Mesothelial cell of epicardium (in vitro differentiated cells): ENCODE data around the gene APBA1. TPM values are rescaled to one million over a fixed set of nuclear protein-coding genes. Genes with fewer than 3 reads are reported as not detected.
A peak's percentile ranks its signal among the peaks of the same experiment; 100 is the strongest.

Source experiments
- DNase-seq, 2 experiments: peaks; one replicate each; pipeline ENCODE4 v3.0.0; 2021; ENCODE audit warnings: low spot score in 2 of 2; ENCODE audit not compliant: unreplicated experiment in 2 of 2
- H3K27ac Mint-ChIP-seq: 2 replicates; pipeline ENCODE4 v1.8.0; 2021; ENCODE audit warnings: mixed read lengths
- H3K27me3 Mint-ChIP-seq: 2 replicates; pipeline ENCODE4 v1.8.0; 2021; ENCODE audit warnings: low read depth, mixed read lengths
- H3K36me3 Mint-ChIP-seq: 2 replicates; pipeline ENCODE4 v1.8.0; 2021; ENCODE audit warnings: mixed read lengths
- H3K4me1 Mint-ChIP-seq: 2 replicates; pipeline ENCODE4 v1.8.0; 2021; ENCODE audit warnings: mixed read lengths
- H3K4me3 Mint-ChIP-seq: 2 replicates; pipeline ENCODE4 v1.8.0; 2021; ENCODE audit warnings: mild to moderate bottlenecking, moderate library complexity, mixed read lengths
- H3K9me3 Mint-ChIP-seq: 2 replicates; pipeline ENCODE4 v1.8.0; 2021; ENCODE audit warnings: mixed read lengths
- total RNA-seq: library from RNA; stranded (reverse); gene quantifications from 3 replicates; pipeline ENCODE4 v1.2.1, GENCODE V29; 2021
- TF ChIP-seq, protein P1 (sequence below): fragments of 200-600 bp; sonication (generic); IDR thresholded peaks from one replicate; pipeline ENCODE4 v1.5.0; 2021; ENCODE audit warnings: antibody characterized with exemption; ENCODE audit not compliant: unreplicated experiment

The APBA1 gene
- total RNA-seq, 1 donor from 2014 or later, result 18.4 TPM

DNA sequence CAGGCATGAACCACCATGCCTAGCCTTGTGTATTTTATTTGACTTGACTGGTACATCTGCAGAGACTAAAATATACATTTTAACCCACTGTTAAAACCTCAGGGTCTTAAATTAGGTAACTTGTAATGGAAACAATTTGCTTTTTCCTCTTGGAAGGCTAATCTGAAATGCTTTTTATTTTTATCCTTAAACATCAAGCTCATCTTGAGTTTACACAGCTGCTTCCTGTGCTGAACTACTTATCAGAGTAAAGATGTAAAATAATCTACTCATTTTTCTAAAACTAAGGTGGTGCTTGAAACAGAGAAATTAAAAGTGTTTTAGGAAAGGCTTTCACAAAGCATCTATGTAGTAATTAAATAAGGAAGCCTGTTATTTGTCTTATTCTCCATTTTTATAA is 203.0 kb downstream of the APBA1 start:
- TF ChIP-seq, protein P1, sequence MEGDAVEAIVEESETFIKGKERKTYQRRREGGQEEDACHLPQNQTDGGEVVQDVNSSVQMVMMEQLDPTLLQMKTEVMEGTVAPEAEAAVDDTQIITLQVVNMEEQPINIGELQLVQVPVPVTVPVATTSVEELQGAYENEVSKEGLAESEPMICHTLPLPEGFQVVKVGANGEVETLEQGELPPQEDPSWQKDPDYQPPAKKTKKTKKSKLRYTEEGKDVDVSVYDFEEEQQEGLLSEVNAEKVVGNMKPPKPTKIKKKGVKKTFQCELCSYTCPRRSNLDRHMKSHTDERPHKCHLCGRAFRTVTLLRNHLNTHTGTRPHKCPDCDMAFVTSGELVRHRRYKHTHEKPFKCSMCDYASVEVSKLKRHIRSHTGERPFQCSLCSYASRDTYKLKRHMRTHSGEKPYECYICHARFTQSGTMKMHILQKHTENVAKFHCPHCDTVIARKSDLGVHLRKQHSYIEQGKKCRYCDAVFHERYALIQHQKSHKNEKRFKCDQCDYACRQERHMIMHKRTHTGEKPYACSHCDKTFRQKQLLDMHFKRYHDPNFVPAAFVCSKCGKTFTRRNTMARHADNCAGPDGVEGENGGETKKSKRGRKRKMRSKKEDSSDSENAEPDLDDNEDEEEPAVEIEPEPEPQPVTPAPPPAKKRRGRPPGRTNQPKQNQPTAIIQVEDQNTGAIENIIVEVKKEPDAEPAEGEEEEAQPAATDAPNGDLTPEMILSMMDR, result no peak
- Mint-ChIP-seq H3K36me3 (no peaks in the 10 kb centered on the region), H3K27ac (peak overlapping the region; percentile 4), H3K4me3 (no peak overlapping the region), H3K9me3 (no peaks in the 10 kb centered on the region), H3K4me1 (peaks cover 18% of the 10 kb centered on the region), H3K27me3 (no peaks in the 10 kb centered on the region)
- DNase-seq, result no peak

DNA sequence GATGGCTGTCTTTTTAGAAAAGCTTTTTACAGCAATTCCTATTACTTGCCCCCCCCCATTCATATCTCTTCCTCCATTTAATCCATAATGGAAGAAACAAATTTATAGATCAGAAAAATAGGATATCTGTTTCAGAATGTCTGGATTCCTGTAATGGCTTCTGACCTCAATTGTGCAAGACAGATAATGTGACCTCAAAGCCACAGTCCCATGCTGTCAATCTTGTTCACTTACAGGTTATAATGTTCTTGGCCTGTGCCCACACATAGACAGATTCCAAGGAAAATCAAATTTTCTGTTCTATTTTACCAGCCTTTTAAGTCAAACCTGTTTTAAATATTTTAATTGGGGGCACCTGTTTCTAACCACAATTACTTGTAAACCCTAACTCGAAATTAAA is 203.8 kb downstream of the APBA1 start:
- H3K27me3 Mint-ChIP-seq, result no peaks in the 10 kb centered on the region

DNA sequence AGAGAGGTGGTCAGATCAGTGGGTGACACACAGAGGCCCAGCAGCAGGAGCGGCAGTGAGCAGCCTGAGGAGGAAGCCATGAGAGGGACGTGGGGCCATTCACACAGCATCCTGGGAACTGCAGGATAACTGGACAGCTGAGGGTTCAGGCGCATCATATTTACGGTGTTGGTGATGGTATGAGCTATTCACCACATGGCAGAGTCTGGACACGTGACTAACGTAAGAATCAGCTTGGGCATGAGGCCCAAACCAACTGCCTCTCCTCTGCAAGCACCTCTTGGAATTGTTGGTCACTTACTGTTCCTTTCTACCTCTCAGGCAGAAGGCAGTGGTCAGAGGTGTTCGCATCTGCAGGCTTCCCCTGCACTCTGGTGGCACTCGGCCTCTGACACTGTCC is 206.0 kb downstream of the APBA1 start:
- TF ChIP-seq, protein P1, result no peak
- no peaks in the 10 kb centered on the region for H3K27me3 Mint-ChIP-seq
- DNase-seq, result no peak
- no peak overlapping the region for H3K4me3 Mint-ChIP-seq
- H3K4me1 Mint-ChIP-seq, result peaks cover 1% of the 10 kb centered on the region
- H3K9me3 Mint-ChIP-seq, result no peaks in the 10 kb centered on the region
- no peaks in the 10 kb centered on the region for H3K36me3 Mint-ChIP-seq
- no peak overlapping the region for H3K27ac Mint-ChIP-seq

More for the DNA sequence above, 203.8 kb downstream of the APBA1 start:
- no peak overlapping the region for H3K27ac Mint-ChIP-seq
- no peaks in the 10 kb centered on the region for H3K9me3 Mint-ChIP-seq
- peaks cover 18% of the 10 kb centered on the region for H3K4me1 Mint-ChIP-seq
- no peaks in the 10 kb centered on the region for H3K36me3 Mint-ChIP-seq
- TF ChIP-seq, protein P1, result no peak
- no peak overlapping the region for H3K4me3 Mint-ChIP-seq
- no peak for DNase-seq

DNA sequence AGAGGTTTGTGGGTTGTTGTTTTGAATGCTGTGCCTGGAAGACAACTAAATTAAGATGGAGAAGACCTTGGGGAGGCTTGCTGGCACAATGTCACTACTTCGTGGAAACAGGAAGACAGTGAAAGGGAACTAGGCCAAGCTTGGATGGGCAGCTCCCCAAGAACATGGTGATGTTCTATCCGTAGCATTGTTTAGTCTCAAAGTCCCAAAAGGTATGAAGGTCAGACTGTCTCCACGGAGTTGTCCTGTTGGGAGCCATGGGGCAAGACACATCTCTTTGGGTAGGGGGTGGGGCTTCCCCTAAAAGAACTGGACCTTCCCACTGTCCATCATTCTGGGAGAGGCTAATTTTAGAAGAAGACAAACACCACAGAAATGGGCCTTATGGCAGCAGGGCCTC is 206.7 kb downstream of the APBA1 start:
- H3K36me3 Mint-ChIP-seq, result no peaks in the 10 kb centered on the region
- no peaks in the 10 kb centered on the region for H3K9me3 Mint-ChIP-seq
- DNase-seq, result no peak
- H3K4me3 Mint-ChIP-seq, result no peak overlapping the region
- no peaks in the 10 kb centered on the region for H3K27me3 Mint-ChIP-seq
- no peaks in the 10 kb centered on the region for H3K4me1 Mint-ChIP-seq
- TF ChIP-seq, protein P1, result no peak
- no peak overlapping the region for H3K27ac Mint-ChIP-seq

DNA sequence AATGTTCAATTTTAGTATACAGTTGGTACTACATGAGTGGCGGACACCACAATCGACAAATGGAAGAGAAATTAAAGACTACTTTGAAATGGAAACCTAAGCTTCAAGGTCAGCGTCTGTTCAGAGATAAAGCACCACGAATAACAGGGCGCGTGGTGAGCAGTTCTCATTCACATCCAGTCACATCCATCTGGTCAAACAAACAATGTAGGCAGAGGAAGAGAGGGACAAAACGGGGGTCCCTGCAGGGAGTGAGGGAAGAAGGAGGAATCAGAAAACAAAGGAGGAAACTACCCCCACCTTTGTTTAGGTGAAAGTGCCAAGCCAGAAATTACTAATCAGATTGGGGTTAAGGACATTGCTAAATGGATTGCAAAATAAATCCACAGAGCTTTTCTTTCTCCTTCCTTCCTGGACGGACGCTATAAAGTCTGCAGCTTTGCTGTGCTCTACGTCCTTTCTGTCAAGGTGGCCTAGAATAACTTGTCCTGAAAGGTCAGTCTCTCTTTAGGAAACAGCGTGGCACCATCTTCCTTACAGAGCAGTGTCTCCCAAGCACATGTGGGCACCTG is 208.6 kb downstream of the APBA1 start:
- no peaks in the 10 kb centered on the region for H3K4me1 Mint-ChIP-seq
- no peak overlapping the region for H3K27ac Mint-ChIP-seq
- H3K36me3 Mint-ChIP-seq, result no peaks in the 10 kb centered on the region
- TF ChIP-seq, protein P1, result no peak
- H3K9me3 Mint-ChIP-seq, result no peaks in the 10 kb centered on the region
- no peak overlapping the region for H3K4me3 Mint-ChIP-seq
- H3K27me3 Mint-ChIP-seq, result peaks cover 4% of the 10 kb centered on the region
- no peak for DNase-seq

DNA sequence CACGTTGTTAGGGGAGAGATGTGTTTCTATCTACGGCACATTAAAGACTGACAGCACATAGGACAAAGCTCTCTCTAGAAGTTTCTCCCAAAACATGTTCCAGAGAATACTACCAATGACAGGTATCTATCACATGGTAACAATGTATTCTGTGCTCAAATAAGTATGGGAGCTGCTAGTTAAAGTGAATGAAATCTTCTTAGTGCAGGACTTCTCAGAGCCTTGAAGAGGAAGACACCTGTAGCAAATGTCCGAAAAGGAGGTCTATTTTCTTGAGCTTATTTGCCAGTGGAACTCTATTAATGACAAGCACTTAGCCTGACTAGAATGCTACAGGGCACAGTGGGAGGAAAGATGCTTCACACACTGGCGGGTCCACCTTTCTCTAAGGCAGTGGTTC is 209.8 kb downstream of the APBA1 start:
- H3K9me3 Mint-ChIP-seq, result peaks cover 8% of the 10 kb centered on the region
- TF ChIP-seq, protein P1, result no peak
- H3K4me1 Mint-ChIP-seq, result no peaks in the 10 kb centered on the region
- peaks cover 4% of the 10 kb centered on the region for H3K36me3 Mint-ChIP-seq
- no peak for DNase-seq
- H3K27me3 Mint-ChIP-seq, result peaks cover 8% of the 10 kb centered on the region
- no peak overlapping the region for H3K4me3 Mint-ChIP-seq
- no peak overlapping the region for H3K27ac Mint-ChIP-seq
